AG04450 (cell line): ENCODE results near the gene HEATR9. TPM values are rescaled to one million over a fixed set of nuclear protein-coding genes. Genes with fewer than 3 reads are reported as not detected.
A peak's percentile ranks its signal among the peaks of the same experiment; 100 is the strongest.

Experiments
- CTCF ChIA-PET: fragments of 300-600, 350-600 bp; formaldehyde crosslinking; extraction: SDS; loops from one replicate; lab custom pipeline; 2022; ENCODE audit warnings: antibody characterized with exemption, inconsistent platforms; lab: Charles Lee
- POLR2A ChIA-PET: fragments of 350-600 bp; formaldehyde crosslinking; extraction: SDS; loops from one replicate; lab custom pipeline; 2021; ENCODE audit warnings: antibody characterized with exemption, inconsistent platforms; lab: Yijun Ruan, JAX
- DNase-seq: peaks from one replicate; pipeline ENCODE4 v3.0.0-alpha.2; 2011; ENCODE audit warnings: low read depth, low spot score
- H3K27ac ChIP-seq: one replicate; pipeline ENCODE4 v1.5.1; 2012; ENCODE audit warnings: low read depth, low read length, control low read depth
- H3K27me3 ChIP-seq: one replicate; pipeline ENCODE4 v1.6.0; 2012; ENCODE audit warnings: low read length; ENCODE audit not compliant: control insufficient read depth, insufficient read depth
- H3K4me3 ChIP-seq: 2 replicates; pipeline ENCODE4 v1.5.1; 2011; ENCODE audit warnings: mild to moderate bottlenecking, low read depth, low read length, control low read depth
- H3K9me3 ChIP-seq: 2 replicates; pipeline ENCODE4 v1.5.1; 2012; ENCODE audit warnings: low read length; ENCODE audit not compliant: control insufficient read depth, insufficient read depth
- CTCF ChIP-seq: IDR thresholded peaks from 2 replicates; pipeline ENCODE4 v1.5.1; 2011; ENCODE audit warnings: low read depth, low read length, control low read depth, inconsistent platforms
- polyA plus RNA-seq: library from polyadenylated mRNA; depleted of rRNA; stranded (reverse); fragments of >200 nt; gene quantifications from 2 replicates; pipeline ENCODE4 v1.2.3, GENCODE V29; 2011

Gene HEATR9
- polyA plus RNA-seq, 1 experiment: not detected

- POLR2A ChIA-PET: no interaction called here
- CTCF ChIA-PET: interaction anchor here (0.6 to 2.6 kb wide), 17 partner anchors 8 to 299 kb away, joined by 3 to 14 read pairs (median 3); no protein-coding TSS in a partner anchor
- no peak overlapping the region for H3K27ac ChIP-seq
Observed at GRCh38 chr17:35849469-35850348, 19.0 kb downstream of the HEATR9 start.

GRCh38 chr17:35847633-35848373 lies 20.9 kb downstream of the HEATR9 start:
- no peak for TF ChIP-seq CTCF
- CTCF ChIA-PET: interaction anchor here (0.6 to 2.6 kb wide), 12 partner anchors 8 to 301 kb away, joined by 3 to 12 read pairs (median 4); no protein-coding TSS in a partner anchor
- Histone ChIP-seq H3K4me3 (no peak overlapping the region), H3K27me3 (no peaks in the 10 kb centered on the region), H3K9me3 (no peaks in the 10 kb centered on the region), H3K27ac (no peak overlapping the region)
- DNase-seq: no peak
- POLR2A ChIA-PET: no interaction called here

More at GRCh38 chr17:35849469-35850348, 19.0 kb downstream of the HEATR9 start:
- Histone ChIP-seq H3K4me3 (no peak overlapping the region), H3K9me3 (no peaks in the 10 kb centered on the region), H3K27me3 (no peaks in the 10 kb centered on the region)
- TF ChIP-seq CTCF: peak; percentile 85
- peak; percentile 32 for DNase-seq

- no peak for DNase-seq
- POLR2A ChIA-PET: no interaction called here
- H3K27ac ChIP-seq: no peak overlapping the region
- CTCF ChIA-PET: interaction anchor here (1.0 to 1.8 kb wide), 3 partner anchors 42 to 162 kb away, joined by 3 to 4 read pairs (median 3); no protein-coding TSS in a partner anchor
- no peak for TF ChIP-seq CTCF
- H3K4me3 ChIP-seq: no peak overlapping the region
- H3K9me3 ChIP-seq: no peaks in the 10 kb centered on the region
- no peaks in the 10 kb centered on the region for H3K27me3 ChIP-seq
Observed at GRCh38 chr17:35847006-35847405, 21.7 kb downstream of the HEATR9 start.

- H3K9me3 ChIP-seq: no peaks in the 10 kb centered on the region
- TF ChIP-seq CTCF: no peak
- no peak for DNase-seq
- no peak overlapping the region for H3K27ac ChIP-seq
- H3K27me3 ChIP-seq: no peaks in the 10 kb centered on the region
- POLR2A ChIA-PET: no interaction called here
- no peak overlapping the region for H3K4me3 ChIP-seq
- CTCF ChIA-PET: interaction anchor here (1.0 to 1.8 kb wide), 2 partner anchors 41 to 163 kb away, joined by 3 to 4 read pairs; no protein-coding TSS in a partner anchor
Observed at GRCh38 chr17:35846055-35846809, 22.5 kb downstream of the HEATR9 start.
